Measurements from ENCODE around the gene CCL17.

DNA sequence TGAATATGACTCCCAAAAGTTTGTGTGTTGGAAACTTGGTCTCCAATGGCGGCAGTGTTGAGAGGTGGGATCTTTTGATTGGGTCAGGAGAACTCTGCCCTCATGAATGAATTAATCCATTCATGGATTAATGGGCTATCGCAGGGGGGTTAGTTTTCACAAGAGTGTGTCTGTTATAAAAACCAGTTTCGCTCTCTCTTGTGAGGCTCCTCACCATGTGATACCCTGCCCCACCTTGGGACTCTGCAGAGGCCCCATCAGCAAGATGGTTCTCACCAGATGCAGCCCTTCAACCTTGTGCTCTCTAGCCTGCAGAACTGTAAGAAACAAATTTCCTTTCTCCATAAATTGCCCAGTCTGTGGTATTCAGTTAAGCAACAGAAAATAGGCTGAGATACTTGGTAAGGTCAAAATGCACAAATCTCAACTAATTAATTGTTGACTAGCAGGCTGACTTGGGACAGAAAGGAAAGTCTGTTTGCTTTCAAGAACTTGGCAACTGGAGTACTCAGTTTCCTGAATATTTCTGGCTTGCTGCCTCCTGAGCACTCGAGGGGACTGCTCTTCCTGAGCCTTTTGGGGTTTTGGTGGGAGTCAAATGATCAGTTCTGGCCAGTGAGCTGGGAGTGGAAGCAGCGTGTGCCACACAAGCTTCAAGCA lies 13.8 kb upstream of the CCL17 start:
- TF ChIP-seq POLR2AphosphoS5 (IDR thresholded peaks at IDR 0.05): no peak
- TF ChIP-seq, protein P1, sequence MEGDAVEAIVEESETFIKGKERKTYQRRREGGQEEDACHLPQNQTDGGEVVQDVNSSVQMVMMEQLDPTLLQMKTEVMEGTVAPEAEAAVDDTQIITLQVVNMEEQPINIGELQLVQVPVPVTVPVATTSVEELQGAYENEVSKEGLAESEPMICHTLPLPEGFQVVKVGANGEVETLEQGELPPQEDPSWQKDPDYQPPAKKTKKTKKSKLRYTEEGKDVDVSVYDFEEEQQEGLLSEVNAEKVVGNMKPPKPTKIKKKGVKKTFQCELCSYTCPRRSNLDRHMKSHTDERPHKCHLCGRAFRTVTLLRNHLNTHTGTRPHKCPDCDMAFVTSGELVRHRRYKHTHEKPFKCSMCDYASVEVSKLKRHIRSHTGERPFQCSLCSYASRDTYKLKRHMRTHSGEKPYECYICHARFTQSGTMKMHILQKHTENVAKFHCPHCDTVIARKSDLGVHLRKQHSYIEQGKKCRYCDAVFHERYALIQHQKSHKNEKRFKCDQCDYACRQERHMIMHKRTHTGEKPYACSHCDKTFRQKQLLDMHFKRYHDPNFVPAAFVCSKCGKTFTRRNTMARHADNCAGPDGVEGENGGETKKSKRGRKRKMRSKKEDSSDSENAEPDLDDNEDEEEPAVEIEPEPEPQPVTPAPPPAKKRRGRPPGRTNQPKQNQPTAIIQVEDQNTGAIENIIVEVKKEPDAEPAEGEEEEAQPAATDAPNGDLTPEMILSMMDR (IDR thresholded peaks at IDR 0.05): no peak
- no peak for TF ChIP-seq EP300 (IDR thresholded peaks at IDR 0.05)
- TF ChIP-seq POLR2A (IDR thresholded peaks at IDR 0.05): no peak

Measured in upper lobe of left lung (tissue), 4 donors.